Measurements from ENCODE around the gene ERO1B.

The ERO1B gene

DNA sequence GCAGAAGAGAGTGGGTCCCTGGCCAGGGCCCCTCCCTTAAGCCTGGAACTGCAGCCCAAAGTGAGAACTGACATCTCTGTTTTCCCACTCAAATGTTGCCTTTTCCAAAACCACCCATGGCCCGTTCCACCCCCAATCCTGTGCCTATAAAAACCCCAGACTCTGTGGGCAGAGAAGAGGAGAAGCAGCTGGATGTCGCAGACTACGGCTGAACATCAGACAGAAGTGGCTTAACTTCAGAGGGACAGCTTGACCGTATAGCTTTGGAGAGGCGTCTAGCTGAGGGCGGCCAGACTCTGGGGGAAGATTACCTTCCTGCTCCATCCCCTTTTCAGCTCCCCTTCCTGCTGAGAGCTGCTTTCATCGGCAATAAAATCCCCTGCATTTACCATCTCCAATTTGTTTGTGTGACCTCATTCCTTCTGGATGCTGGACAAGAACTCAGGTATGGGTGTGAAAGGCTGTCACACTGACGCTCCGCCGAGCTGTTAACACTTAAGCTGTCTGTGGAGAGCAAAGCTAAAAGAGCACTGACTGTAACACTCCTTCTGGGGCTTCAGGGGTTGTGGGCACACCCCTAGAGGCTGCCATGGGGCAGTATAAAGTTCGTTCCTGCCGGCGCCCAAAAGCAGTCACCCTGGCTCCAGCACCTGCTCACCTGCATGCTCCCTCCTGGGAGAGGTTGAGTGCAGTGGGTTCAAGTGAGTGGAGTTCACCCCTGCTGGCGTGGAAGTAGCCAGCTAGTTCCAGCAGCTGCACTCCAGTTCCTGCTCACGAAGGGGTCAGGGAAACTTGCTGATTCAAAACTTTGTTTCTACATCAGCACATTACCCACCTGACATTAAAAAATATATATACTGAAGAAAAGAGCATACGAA lies 19.6 kb upstream of the ERO1B start:
- DNase-seq: no peak

DNA sequence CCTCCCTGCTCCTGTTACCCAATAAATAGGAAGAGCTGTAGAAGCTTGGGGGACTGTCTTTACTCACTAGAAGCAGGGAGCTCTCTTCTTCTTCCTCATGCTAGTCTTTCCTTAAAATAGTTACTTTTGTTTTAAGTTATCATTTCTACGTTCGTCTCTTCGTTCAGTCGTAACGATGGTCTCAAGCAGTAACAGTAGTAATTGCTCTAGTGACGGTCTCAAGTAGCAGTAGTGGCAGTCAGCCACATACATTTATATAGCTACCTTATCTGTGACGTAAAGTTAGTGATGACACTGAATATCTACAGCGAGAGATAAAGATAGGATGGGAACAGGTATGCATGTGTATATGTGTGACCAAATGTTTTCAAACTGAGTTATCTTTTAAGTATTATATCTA lies 15.4 kb upstream of the ERO1B start:
- no peak for DNase-seq

DNA sequence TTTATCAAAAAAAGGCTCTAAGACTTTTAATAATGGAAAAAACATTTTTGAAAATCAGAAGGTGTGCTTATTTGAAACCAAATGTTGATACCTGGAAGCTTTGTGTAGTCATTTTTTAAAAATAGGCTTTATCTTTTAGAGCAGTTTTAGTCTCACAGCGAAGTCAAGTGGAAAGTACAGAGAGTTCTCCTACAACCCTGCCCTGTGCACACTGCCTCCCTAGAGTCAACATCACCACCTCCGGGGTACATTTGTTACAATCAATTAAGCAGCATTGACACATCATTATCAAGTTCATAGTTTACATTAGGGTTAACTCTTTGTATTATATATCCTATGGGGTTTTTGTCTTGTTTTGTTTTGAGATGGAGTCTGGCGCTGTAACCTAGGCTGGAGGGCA lies 10.7 kb upstream of the ERO1B start:
- DNase-seq: no peak

DNA sequence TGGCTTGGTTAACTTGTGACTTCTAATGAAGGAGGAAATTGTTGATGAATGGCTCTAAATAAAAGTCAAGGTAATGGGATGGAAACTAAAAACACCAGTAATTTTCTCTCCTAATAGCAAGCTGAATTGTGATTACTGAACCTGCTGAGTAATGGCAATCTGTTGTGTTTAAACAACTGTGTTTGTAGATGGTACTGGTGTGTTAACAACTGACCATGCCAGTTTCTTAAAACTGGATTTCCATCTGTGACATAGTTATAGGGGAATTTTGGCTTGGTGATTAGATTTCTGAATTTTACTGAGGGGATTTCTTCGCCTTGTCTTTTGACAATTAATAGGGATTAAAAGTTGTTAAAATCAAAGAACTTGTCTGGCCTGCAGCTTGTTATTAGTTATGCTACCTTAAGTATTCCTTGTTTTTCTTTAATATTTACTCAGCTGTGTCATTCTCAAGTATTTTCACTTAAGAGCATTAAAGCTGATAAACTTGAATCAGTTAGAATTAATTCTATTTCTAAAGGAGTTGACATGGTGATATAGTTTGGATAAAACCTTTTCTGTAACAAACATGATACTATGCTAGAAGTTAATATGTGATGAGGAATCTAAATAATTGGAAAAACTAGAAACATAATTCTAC lies 7.9 kb upstream of the ERO1B start:
- no peak for DNase-seq

DNA sequence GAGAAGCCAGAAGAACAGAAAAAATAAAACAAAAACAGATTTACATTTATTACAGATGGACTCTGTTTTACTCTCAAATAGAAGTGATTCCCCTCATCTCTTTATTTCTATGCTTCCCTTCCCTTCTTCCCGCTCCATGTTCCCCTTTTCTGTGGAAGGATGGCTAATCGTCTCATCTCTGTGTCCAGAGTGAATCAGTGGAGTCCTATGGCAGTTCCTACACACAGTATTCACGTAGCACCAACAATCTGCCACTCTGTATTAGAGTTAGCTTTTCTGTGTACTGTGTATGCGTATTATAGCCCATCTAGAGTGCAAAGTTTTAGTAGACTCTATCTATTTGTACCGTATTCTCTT lies 6.8 kb upstream of the ERO1B start:
- no peak for DNase-seq

DNA sequence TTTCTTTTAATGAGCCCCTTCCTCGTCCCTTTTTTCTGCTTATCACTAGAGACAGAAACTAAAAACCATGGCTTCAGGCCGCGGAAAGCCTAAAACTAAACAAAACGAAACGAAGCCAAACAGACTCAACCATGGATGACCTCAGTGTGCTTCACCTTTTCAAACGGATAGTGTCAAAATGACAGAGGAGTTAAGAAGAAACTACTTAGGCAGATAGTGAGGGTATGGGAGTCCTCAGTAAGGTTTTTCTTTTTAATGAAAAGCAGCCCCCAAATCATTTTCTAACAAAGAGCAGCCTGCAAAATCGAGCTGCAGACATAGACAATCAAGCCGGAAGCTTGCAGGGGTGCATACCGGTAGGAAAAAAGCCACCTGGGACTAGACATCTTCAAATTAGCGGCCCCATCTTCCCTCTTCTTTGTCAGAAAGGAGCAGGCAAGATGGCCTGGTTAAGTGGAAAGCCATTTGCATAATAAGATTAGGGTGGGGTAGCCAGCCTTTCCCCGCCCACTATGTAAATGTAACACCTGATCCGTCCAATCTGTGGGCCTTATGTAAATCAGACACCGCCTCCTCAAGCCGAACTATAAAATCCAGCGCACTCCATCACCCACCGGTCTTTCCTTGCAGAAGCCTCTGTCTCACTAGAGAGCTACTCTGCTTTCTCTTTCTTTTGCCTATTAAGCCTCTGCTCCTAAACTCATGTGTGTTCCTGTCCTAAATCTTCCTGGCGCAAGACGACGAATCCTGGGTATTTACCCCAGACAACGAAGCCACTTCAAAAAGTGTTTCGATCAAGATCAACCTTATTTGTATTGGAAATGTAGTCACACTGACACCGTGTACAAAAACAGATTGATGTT lies 6.2 kb upstream of the ERO1B start:
- DNase-seq: no peak

DNA sequence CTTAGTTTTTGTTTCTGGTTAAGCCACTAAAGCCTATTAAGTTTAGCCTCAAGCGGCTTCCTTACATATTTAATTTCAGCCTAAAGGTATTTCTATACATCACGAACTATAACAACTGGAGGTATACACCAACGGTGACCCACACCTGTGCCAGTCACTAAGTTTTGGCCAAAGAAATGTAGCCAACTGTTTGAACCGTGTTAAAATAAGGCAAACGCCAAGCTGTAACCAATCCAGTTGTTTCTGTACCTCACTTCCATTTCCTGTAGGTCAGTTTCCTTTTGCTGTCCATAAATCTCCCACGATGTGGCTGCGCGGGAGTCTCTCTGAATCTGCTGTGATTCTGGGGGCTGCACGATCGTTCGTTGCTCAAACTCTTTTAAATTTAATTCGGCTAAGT lies 5.6 kb upstream of the ERO1B start:
- DNase-seq: no peak

DNA sequence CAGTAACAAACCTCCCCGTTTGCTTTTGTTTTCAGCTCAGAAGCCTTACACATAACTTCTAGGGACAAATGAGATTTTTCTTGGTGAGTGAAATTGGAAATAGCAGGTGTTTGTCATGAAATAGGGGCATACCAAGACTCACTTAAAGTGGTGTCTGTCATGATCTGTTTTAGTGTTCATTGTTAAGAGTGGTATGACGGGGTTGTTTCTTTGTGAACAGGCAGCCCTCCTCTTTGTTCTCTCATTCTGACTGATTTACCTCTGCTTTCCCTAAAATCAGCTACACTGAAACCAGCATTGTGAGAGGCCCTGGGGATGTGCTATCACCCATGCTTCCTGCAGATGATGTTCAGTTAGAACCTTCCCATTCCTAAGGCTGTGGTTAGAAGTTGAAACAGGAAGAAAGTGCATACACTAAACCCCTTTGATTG lies 2.5 kb upstream of the ERO1B start:
- no peak for DNase-seq

DNA sequence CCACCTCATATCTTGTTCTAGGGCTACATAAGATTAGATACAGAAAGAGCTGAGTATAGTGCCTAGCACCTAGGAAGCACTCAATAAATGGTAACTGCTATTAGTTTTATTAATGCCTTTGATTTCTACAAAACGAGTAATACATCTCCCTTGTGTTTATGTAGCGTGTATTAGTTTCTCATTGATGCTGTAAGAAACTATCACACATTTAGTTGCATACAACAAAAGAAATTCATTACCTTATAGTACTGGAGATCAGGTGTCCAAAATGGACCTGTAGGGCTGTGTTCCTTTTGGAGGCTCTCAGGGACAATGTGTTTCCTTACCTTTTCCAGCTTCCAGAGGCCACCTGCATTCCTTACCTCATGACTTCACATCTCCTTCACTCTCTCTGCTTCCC lies 961 bp upstream of the ERO1B start:
- DNase-seq: no peak

DNA sequence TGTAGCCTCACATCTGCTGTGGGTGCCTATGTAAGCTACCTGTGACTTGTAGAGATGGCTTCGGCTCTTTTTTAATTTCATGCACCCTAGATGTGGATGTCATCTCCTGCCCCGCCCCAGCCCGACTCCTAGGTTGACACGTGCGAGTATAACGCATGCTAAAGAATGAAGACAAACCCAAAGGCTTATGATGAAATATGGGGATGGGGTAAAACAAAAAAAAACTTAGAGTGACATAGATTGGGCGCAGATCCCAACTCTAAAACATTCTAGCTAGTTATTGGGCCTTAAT lies 613 bp upstream of the ERO1B start:
- peak in 1 of 56 donors; percentile 22 for DNase-seq

DNA sequence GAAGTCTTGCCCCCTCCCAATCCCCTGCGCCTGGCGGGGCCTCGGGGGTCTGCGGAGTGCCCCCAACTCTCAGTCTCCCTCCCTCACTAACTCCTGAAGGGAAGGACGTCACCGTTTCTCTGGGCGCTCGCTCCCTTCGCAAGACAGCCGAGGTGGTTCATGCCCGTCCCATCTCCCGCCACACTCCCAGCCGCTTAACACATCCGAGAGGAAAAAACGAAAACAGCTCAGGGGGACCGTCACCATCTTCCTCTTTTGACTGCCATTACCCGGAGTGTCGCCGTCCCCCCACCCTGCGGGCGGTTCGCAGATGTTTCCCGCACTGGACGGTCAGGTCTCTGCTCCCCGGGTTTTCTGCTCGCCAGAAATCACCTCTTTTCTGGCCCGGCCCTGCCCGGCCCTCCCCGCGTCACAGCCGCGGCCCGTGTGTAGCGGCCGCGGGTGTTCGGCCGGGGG lies 532 bp downstream of the ERO1B start:
- DNase-seq: peak in 36 of 56 donors; percentile 5 to 60 (median 28)

DNA sequence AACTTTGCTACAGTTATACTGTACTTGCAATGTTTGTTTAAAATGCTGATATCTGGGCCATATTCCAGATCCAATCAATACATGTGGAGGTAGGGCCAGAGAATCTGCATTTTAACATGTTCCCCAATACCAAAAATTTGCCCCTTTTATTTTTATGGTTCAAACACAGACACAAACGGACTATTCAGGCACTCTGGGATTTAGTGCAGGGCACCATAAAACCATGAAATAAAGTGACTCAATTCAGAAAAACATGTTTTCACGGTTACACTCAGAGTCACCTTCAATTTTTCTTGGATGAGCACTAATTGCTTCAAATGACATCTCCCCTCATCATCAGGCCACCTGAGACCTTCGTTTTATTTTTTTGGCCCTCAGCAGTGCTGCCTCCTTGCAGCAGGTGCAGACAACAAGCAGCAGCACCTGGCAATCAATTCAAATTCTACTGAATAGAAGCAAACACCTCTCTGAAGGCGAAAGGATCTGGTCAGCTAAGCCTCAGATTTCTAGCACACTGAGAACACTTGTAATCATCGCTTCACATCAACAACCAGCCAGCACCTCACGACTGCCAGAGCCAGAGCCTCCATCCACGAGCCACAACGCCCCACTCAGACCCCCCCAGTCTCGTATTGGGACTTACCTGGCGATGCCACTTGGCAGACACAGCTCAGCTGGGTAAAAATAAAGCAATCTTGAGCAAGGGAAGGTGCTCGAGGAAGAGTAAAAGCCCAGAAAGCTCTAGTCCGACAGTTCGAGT lies 1.1 kb downstream of the ERO1B start:
- DNase-seq: peak in 10 of 56 donors; percentile 6 to 40 (median 17)

DNA sequence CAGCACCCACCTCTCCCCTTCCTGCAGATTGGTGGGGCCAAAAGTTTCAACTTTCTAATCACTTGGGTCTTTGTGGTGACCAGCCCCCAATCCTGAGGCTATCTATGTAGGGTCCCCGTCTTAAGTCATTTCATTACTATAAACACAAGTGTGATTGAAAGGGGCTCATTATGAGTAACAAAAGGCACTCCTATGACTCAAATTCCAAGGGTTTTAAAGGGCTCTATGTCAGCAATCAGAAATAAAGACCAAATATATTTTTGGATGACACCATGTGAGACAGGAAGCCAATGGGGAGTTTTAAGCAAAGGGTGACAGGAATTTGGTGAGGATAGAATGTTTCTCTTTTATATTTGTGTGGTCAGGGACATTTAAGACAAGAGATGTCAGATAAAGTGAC lies 6.2 kb downstream of the ERO1B start:
- no peak for DNase-seq

DNA sequence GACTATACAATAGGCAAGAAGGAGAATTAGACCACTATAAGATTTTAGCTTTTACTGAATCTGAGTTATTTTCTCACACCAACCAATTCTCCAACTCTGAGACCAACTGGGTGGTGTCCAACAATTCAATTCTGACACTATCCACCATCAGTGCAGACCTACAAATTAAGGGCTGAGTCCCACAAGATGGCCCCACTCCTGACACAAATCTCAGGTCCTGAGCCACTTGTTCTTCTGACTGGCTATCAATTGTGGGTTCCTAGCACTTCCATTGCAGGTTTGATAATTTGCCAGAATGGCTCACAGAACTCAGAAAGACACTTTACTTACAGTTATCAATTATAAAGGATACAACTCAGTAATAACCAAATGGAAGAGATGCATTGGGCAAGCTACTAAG lies 6.7 kb downstream of the ERO1B start:
- no peak for DNase-seq

DNA sequence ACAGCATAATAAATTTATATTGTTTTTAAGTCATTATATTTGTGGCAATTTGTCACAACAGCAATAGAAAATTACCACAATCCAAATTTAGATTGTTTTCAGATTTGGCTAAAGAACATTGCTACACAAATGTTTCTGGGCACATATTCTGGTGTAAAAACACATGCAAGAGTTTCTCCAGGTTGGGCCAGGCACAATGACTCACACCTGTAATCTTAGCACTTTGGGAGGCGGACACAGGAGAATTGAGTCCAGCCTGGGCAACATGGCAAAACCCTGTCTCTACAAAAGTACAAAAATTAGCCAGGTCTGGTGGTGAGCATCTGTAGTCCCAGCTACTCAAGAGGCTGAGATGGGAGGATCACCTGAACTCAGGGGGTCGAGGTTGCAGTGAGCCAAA lies 8.4 kb downstream of the ERO1B start:
- no peak for DNase-seq

DNA sequence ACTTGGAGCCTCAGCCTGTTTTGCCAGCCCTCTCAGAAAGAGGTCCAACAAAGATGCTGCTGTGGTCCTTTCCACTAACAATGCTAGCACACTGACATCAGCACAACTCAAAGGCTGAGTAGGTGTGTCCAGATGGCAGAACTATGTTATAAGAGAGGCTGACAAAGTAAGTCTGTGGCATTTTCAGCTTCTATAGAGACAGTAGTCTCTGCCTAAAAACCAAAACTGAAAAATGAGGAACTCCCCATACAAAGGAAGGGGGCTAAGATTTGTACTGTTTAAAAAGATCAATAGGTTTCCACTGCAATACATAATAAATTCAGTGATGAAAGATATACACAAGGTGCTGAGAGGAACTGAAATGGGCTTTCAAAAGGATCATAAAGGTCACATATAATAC lies 12.3 kb downstream of the ERO1B start:
- DNase-seq: no peak

DNA sequence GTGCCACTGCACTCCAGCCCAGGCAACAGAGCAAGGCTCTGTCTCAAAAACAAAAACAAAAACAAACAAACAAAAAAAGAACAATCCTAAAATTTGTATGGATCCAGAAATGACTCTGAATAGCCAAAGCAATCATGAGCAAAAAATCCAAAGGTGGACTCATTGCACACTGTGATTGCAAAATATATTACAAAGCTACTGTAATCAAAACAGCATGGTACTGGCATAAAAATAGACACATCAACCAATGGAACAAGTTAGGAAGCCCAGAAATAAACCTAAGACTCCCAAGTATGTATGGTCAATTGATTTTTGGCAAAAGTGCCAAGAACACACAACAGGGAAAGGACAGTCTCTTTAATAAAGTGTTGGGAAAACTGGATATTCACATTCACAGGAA lies 19.9 kb downstream of the ERO1B start:
- no peak for DNase-seq

DNA sequence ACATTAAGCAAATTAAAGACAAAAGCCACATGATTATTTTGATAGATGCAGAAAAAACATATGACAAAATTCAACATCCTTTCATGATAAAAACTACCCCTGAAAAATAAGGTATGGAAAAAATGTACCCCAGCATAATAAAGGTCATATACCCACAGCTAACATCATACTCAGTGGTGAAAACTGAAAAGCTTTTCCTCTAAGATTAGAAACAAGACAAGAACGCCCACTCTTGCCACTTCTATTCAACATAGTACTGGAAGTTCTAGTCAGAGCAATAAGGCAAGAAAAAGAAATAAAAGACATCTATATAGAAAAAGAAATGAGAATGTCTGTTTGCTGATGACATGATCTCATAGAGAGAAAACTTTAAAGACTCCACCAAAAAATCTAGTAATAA lies 20.7 kb downstream of the ERO1B start:
- DNase-seq: no peak

DNA sequence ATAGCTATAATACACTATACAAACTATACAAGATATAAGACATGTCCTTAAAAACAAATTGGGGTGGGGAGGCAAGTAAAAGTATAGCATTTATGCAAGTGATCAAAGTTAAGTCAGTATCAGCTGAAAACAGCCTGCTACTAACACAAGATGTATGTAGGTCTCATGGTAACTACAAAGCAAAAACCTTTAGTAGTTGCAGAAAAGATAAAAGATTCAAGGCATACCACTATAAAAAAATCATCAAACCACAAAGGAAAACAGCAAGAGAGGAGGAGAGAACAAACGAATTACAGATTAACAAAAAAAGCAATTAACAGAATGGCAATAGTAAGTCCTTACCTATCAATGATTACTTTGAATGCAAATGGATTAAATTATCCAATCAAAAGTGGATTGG lies 22.7 kb downstream of the ERO1B start:
- DNase-seq: no peak

DNA sequence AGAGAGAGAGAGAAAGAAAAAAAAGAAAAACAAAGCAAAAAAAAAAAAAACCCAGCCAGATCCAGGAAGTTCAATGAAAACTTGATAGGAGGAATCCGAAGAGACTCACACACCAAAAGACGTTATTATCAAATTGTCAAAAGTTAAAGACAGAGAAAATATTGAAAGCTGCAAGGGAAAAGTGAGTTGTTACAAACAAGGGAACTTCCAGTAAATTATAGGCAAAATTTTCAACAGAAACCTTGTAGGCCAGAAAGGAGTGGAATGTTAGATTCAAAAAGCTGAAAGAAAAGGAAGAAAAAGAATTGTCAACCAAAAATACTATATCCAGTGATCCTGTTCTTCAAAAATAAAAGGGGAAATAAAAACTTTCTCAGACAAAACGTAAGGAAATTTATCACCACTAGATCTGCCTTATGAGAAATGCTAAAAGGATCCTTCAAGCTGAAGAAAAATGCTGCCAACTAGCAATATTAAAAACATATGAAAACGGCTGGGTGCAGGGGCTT lies 23.6 kb downstream of the ERO1B start:
- DNase-seq: no peak

DNA sequence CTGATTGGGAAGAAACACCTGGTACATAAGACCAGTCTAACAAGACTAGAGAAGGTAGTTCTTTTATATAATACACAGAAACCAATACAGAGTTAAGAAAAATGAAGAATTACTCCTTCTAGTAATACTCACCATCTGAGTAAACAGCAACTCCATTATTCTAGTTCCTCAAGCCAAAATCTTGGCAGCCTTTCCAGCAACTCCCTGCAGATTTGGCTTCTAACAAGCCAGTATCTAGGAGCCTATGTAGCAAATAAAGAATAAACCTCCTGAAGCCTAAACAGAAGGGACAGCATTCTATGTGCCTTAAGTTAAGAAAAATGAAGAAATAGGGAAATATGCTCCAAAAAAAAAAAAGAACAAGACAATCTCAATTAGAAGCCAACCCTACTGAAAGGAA lies 24.5 kb downstream of the ERO1B start:
- DNase-seq: no peak
